H1 (cell line): ENCODE data around the gene AHRR.

Source experiments
- MAX ChIP-seq: IDR thresholded peaks from 2 replicates; pipeline ENCODE4 v1.6.1; 2012; ENCODE audit warnings: inconsistent platforms
- SP1 ChIP-seq: IDR thresholded peaks from 2 replicates; pipeline ENCODE4 v1.6.1; 2011; ENCODE audit warnings: low read depth, low read length
- TF ChIP-seq, protein P1 (sequence below), 3 experiments: IDR thresholded peaks; 1 replicate in 2 of 3; 2 replicates in 1 of 3; pipeline versions ENCODE4 v1.5.1 to v1.6.1; 2011; ENCODE audit warnings: low read length in 3 of 3, mild to moderate bottlenecking in 3 of 3, inconsistent platforms in 2 of 3, low read depth in 1 of 3, moderate library complexity in 1 of 3; ENCODE audit not compliant: insufficient read depth in 1 of 3; ENCODE audit errors: control extremely low read depth in 1 of 3

- TF ChIP-seq, protein P1, sequence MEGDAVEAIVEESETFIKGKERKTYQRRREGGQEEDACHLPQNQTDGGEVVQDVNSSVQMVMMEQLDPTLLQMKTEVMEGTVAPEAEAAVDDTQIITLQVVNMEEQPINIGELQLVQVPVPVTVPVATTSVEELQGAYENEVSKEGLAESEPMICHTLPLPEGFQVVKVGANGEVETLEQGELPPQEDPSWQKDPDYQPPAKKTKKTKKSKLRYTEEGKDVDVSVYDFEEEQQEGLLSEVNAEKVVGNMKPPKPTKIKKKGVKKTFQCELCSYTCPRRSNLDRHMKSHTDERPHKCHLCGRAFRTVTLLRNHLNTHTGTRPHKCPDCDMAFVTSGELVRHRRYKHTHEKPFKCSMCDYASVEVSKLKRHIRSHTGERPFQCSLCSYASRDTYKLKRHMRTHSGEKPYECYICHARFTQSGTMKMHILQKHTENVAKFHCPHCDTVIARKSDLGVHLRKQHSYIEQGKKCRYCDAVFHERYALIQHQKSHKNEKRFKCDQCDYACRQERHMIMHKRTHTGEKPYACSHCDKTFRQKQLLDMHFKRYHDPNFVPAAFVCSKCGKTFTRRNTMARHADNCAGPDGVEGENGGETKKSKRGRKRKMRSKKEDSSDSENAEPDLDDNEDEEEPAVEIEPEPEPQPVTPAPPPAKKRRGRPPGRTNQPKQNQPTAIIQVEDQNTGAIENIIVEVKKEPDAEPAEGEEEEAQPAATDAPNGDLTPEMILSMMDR (IDR thresholded peaks at IDR 0.05; ENCODE audit: control extremely low read depth in 1 of 3, insufficient read depth in 1 of 3, low read depth in 1 of 3, low read length in 3 of 3), result no peak
- TF ChIP-seq SP1 (no peak), MAX (no peak)
Observed at GRCh38 chr5:444226-444625, 122.7 kb downstream of the AHRR start.
